M059J (cell line): ENCODE results near the gene BBS12. TPM values are rescaled to one million over a fixed set of nuclear protein-coding genes. Genes with fewer than 3 reads are reported as not detected.
A peak's percentile ranks its signal among the peaks of the same experiment; 100 is the strongest.
"Not testable (repeated sequence)": the region's sequence is repeated elsewhere in the genome, so short reads cannot be mapped to it uniquely, and the experiment has no call there.

ENCODE experiments used
- DNase-seq: peaks from one replicate; pipeline ENCODE4 v3.0.0-alpha.2; 2012; ENCODE audit warnings: low read depth
- total RNA-seq: library from RNA; depleted of rRNA; stranded (reverse); fragments of >200 nt; shearing (Covaris generic); gene quantifications from 2 replicates; pipeline ENCODE4 v1.2.3, GENCODE V29; 2014

The BBS12 gene
- total RNA-seq, 1 experiment from 2014 or later: 4.7 TPM

- peak; percentile 91 for DNase-seq
Observed at GRCh38 chr4:122765692-122766352, 33.3 kb downstream of the BBS12 start.

- no peak for DNase-seq
Observed at GRCh38 chr4:122766353-122766705, 33.8 kb downstream of the BBS12 start.

DNA sequence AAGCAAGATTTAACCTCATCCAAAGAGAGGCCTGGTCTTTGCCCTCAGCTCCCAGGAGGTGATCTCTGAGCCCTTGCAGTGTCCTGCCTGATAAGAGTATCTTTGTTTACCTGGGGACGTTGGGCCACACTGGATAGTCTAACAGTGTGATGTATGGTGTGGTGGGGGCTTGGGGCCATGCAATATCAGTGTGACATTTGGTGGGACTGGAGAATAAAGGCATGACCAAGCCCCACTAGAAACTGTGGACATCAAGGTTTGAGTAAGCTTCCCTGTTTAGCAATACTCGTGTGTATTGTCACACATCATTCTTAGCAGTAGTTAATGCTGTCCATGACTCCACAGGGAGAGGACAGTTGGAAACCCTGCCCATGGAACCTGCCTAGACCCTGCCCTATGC lies 34.4 kb downstream of the BBS12 start:
- no peak for DNase-seq

- DNase-seq: no peak
Observed at GRCh38 chr4:122771724-122772123, 39.2 kb downstream of the BBS12 start.

GRCh38 chr4:122772311-122772710 lies 39.8 kb downstream of the BBS12 start:
- DNase-seq: no peak

DNA sequence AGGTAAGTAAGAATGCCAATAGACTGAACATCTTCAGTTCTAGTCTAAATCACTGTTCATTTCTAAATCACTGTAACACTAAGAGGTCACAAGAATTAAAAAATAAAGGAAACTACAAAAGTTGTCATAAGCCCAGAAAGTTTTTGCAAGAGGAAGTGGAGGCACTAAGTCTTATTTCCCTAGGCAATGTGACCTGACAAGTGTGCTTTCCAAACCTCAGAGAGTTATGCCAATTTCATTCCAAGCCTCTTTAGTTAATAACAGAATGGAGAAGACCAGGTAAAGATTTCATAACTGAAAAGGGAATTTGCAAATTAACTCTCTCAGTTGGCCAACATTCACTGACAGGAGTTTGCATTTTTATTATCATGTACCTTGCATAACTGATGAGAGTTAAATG lies 40.5 kb downstream of the BBS12 start:
- DNase-seq: no peak

DNA sequence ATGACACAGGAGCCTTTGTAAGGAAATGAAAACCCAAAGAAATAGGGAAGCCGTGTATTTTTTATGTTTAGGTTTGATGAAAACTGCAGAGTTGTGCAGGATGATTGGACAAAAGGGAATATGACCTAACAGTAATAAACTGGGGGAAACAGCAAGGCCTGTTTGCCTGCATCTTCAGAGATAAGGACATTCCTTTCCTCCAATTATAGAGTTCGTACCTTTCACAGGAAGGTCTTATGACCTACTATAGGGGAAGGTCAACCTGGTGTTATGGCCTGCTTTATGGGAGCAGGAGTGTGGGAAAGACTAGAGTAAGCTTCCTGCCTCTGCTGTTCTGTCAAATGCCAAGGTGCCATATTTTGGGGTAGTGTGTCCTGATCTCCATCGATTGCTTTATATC lies 42.5 kb downstream of the BBS12 start:
- no peak for DNase-seq

GRCh38 chr4:122775987-122776836 lies 43.7 kb downstream of the BBS12 start:
- no peak for DNase-seq

- DNase-seq: no peak
Observed at GRCh38 chr4:122776916-122777315, 44.4 kb downstream of the BBS12 start.

DNA sequence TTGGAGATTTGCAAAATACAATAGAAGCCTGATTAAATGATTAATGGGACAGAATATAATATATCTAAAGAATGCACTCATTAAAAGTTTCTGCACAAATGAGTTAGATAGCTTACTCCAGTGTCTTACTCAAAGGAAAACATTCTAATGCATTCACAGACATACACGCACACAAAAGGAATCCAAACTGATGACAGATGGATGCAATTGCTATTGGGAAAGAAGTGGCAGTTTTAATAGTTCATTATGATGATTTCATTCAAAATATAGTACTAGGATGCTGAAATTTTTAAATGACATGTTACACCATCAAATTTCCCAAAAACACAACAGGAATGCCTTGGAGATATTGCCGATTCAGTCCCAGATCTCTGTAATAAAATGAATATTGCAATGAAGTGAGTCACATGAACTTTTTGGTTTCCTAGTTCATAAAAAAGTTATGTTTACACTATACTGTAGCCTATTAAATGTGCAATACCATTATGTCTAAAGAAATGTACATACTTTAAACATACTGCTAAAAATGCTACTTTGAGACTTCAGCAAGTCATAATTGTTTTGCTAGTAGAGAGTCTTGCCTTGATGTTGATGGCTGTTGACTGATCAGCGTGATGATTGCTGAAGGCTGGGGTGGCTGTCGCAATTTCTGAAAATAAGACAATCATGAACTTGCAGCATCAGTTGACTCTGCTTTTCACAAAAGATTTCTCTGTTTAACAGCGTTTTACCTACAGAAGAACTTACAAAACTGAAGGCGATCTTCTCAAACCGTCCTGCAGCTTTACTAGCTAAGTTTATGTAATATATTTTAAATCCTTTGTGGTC lies 45.6 kb downstream of the BBS12 start:
- peak; percentile 61 for DNase-seq

DNA sequence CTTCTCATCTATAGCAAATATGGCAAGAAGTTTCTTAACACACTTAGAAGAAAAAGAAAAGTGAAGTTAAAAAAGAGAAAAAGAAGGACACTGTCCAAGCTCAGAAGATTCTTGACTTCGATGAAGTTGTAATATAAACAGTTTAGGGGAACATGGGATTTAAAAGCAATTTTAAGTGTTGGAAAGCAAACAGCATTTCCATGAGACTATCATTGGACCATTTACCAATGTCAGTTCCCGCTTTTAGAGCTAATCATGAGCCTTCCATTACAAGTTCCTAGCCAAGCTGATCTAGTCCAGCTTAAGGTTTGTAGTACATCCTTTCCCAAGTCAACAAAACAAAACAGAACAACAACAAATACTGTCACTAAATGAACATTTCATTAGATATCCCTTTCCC lies 49.0 kb downstream of the BBS12 start:
- no peak for DNase-seq

GRCh38 chr4:122783301-122784215 lies 51.1 kb downstream of the BBS12 start:
- peak; percentile 96 for DNase-seq

DNA sequence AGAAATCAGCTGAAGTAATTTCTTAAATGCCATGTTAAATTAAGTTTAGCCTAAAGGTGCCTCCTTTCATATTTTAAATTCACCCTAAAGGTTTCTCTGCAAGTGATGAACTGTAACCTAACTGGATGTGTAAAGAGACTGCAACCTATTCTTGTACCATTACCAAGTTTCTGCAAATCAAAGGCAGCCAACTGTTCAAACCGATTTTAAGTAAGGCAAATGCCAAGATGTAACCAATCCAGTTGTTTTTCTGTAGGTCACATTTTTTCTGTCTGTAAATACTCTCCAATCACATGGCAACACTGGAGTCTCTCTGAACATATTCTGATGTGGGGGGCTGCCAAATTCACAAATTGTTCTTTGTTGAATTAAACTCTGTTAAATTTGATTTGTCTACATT lies 51.8 kb downstream of the BBS12 start:
- no peak for DNase-seq

DNA sequence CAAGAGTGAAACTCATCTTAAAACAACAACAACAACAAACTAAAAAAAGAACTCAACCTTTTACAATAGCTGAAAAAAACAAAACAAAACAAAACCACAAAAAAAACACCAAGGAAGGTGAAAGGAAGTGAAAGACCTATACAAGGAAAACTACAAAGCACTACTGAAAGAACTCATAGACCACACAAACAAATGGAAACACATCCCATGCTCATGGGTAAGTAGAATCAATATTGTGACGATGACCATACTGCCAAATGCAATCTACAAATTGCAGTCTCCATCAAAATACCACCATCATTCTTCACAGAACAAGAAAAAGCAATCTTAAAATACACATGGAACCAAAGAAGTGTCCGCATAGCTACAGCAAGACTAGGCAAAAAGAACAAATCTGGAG lies 52.6 kb downstream of the BBS12 start:
- no peak for DNase-seq

GRCh38 chr4:122786296-122786695 lies 53.8 kb downstream of the BBS12 start:
- not testable (repeated sequence) for DNase-seq

DNA sequence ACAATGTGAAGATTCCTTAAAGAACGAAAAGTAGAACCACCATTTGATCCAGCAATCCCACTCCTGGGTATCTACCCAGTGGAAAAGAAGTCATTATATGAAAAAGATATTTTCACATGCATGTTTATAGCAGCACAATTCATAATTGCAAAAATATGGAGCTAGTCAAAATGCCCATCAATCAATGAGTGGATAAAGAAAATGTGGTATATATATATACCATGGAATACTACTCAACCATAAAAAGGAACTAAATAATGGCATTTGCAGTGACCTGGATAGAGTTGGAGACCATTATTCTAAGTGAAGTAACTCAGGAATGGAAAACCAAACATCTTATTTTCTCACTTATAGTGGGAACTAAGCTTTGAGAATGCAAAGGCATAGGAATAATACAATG lies 54.4 kb downstream of the BBS12 start:
- not testable (repeated sequence) for DNase-seq

DNA sequence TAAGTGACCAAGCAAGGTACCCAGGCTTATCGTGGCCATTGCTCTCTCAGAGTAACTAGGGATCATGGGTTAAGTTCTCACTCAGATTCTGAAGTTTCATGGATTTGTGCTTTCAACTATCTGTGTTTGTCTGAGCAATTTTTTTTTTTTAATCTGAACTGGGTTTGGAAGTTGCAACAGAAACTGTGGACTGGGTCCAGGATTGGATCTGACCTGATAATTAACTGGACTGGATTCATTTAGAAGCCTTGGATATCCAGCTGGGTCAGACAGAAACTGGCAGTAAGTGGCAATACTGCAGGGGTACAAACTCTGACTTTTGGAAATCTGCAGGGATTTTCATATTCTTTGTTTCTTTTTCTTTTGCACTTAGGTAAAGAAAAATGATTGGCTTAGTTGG lies 55.4 kb downstream of the BBS12 start:
- no peak for DNase-seq

- DNase-seq: no peak
Observed at GRCh38 chr4:122788935-122789334, 56.4 kb downstream of the BBS12 start.

GRCh38 chr4:122793811-122794210 lies 61.3 kb downstream of the BBS12 start:
- DNase-seq: no peak
